Liver (tissue), 9 donors: ENCODE measurements around the gene CDH19. TPM values are rescaled to one million over a fixed set of nuclear protein-coding genes. Genes with fewer than 3 reads are reported as not detected.

Source experiments
- DNase-seq: peaks from one replicate; pipeline ENCODE4 v3.0.0-alpha.2; 2017; ENCODE audit warnings: low spot score
- H3K27ac ChIP-seq, 2 donors: one replicate each; pipeline ENCODE4 v1.7.0; 2013; ENCODE audit warnings: inconsistent platforms in 2 of 2, low read length in 2 of 2, control low read depth in 1 of 2, low read depth in 1 of 2, mild to moderate bottlenecking in 1 of 2
- H3K27me3 ChIP-seq, 4 donors: one replicate each; pipeline versions ENCODE4 v1.6.1 to v1.7.0; 2013; ENCODE audit warnings: low read length in 3 of 4, inconsistent platforms in 1 of 4, mild to moderate bottlenecking in 1 of 4, moderate library complexity in 1 of 4; ENCODE audit not compliant: control insufficient read depth in 4 of 4, insufficient read depth in 4 of 4
- H3K36me3 ChIP-seq, 4 donors: one replicate each; pipeline versions ENCODE4 v1.6.1 to v1.7.0; 2013; ENCODE audit warnings: low read length in 3 of 4, mild to moderate bottlenecking in 3 of 4, low read depth in 1 of 4, moderate library complexity in 1 of 4; ENCODE audit not compliant: control insufficient read depth in 4 of 4, insufficient read depth in 3 of 4
- H3K4me1 ChIP-seq, 4 donors: one replicate each; pipeline versions ENCODE4 v1.6.1 to v1.7.0; 2013; ENCODE audit warnings: low read length in 3 of 4, mild to moderate bottlenecking in 3 of 4, moderate library complexity in 1 of 4; ENCODE audit not compliant: control insufficient read depth in 4 of 4, insufficient read depth in 4 of 4
- H3K4me3 ChIP-seq, 3 donors: one replicate each; pipeline versions ENCODE4 v1.6.1 to v1.7.0; 2013; ENCODE audit warnings: low read length in 3 of 3, control low read depth in 1 of 3, low read depth in 1 of 3, mild to moderate bottlenecking in 1 of 3
- H3K9ac ChIP-seq, 2 donors: one replicate each; pipeline ENCODE4 v1.7.0; 2013; ENCODE audit warnings: low read length in 2 of 2, mild to moderate bottlenecking in 2 of 2, moderate library complexity in 2 of 2, control low read depth in 1 of 2, low read depth in 1 of 2
- H3K9me3 ChIP-seq, 4 donors: one replicate each; pipeline versions ENCODE4 v1.6.1 to v1.7.0; 2013; ENCODE audit warnings: low read length in 3 of 4; ENCODE audit not compliant: control insufficient read depth in 4 of 4
- ATF3 ChIP-seq: IDR thresholded peaks from 2 replicates; pipeline ENCODE4 v1.6.1; 2016; ENCODE audit warnings: antibody characterized with exemption
- CTCF ChIP-seq: fragments of 150-350 bp; IDR thresholded peaks from 2 replicates; pipeline ENCODE4 v1.5.1; 2017; ENCODE audit warnings: improper control_type of control experiment, low read depth, low read length; ENCODE audit not compliant: missing input control
- EGR1 ChIP-seq, 2 donors: IDR thresholded peaks; 2 replicates each; pipeline ENCODE4 v1.6.1; 2016 to 2018; ENCODE audit warnings: antibody characterized with exemption in 2 of 2, low read depth in 2 of 2
- FOXA1 ChIP-seq: IDR thresholded peaks from 2 replicates; pipeline ENCODE4 v1.6.1; 2016; ENCODE audit warnings: antibody characterized with exemption
- FOXA2 ChIP-seq: IDR thresholded peaks from 2 replicates; pipeline ENCODE4 v1.6.1; 2016; ENCODE audit warnings: antibody characterized with exemption
- GABPA ChIP-seq, 2 donors: IDR thresholded peaks in 1 of 2; conservative IDR thresholded peaks in 1 of 2; 2 replicates each; pipeline ENCODE4 v1.6.1; 2016; ENCODE audit warnings: antibody characterized with exemption in 2 of 2, mild to moderate bottlenecking in 1 of 2, moderate library complexity in 1 of 2
- HNF4A ChIP-seq, 2 donors: conservative IDR thresholded peaks; 2 replicates each; pipeline ENCODE4 v1.6.1; 2016; ENCODE audit warnings: antibody characterized with exemption in 2 of 2, mild to moderate bottlenecking in 2 of 2
- HNF4G ChIP-seq: IDR thresholded peaks from 2 replicates; pipeline ENCODE4 v1.6.1; 2016; ENCODE audit warnings: antibody characterized with exemption
- JUND ChIP-seq, 2 donors: IDR thresholded peaks; 2 replicates each; pipeline ENCODE4 v1.6.1; 2016; ENCODE audit warnings: antibody characterized with exemption in 2 of 2
- MAX ChIP-seq: IDR thresholded peaks from 2 replicates; pipeline ENCODE4 v1.6.1; 2016; ENCODE audit warnings: antibody characterized with exemption
- RAD21 ChIP-seq, 2 donors: IDR thresholded peaks; 2 replicates each; pipeline ENCODE4 v1.6.1; 2016; ENCODE audit warnings: antibody characterized with exemption in 2 of 2, mild to moderate bottlenecking in 2 of 2
- REST ChIP-seq: IDR thresholded peaks from 2 replicates; pipeline ENCODE4 v1.6.1; 2016; ENCODE audit warnings: antibody characterized with exemption, mild to moderate bottlenecking
- SP1 ChIP-seq: IDR thresholded peaks from 2 replicates; pipeline ENCODE4 v1.6.1; 2018; ENCODE audit warnings: antibody characterized with exemption, mild to moderate bottlenecking
- TAF1 ChIP-seq: conservative IDR thresholded peaks from 2 replicates; pipeline ENCODE4 v1.6.1; 2016; ENCODE audit warnings: antibody characterized with exemption, mild to moderate bottlenecking
- YY1 ChIP-seq: IDR thresholded peaks from 2 replicates; pipeline ENCODE4 v1.6.1; 2016; ENCODE audit warnings: antibody characterized with exemption, mild to moderate bottlenecking
- WGBS: extraction: QIAGEN DNeasy Blood & Tissue Kit; methylation state at CpG from one replicate; pipeline ENCODE4 v1.1.7; 2013; 5-methylcytosine and 5-hydroxymethylcytosine counted together
- polyA plus RNA-seq, 2 donors: library from polyadenylated mRNA; stranded (reverse) in 1 of 2; unstranded in 1 of 2; fragments of 200-250 nt in 1 of 2; fragments of >200 nt in 1 of 2; fragmentation: Nextera tagmentation in 1 of 2; extraction: Ambion mirVana in 1 of 2; gene quantifications; one replicate each; pipeline versions ENCODE4 v1.2.1 to v1.2.3, GENCODE V29; 2013 to 2015
- total RNA-seq, 2 donors: library from RNA; depleted of rRNA; stranded (reverse); fragments of >200 nt; gene quantifications; one replicate each; pipeline ENCODE4 v1.2.3, GENCODE V29; 2014
- donor health status: healthy.
- donor health status: healthy.
- donor health status: healthy.
- donor health status: healthy.
- donor health status: healthy.

CDH19 gene
- total and polyA plus RNA-seq, 4 donors, result 0.65 to 8.0 (median 1.5) TPM

- WGBS, result 89% methylated on average over 1 of the region's 1 CpG
- Histone ChIP-seq H3K9ac (no peak overlapping the region), H3K4me3 (no peak overlapping the region), H3K36me3 (no peaks in the 10 kb centered on the region), H3K4me1 (no peaks in the 10 kb centered on the region), H3K27me3 (no peaks in the 10 kb centered on the region), H3K27ac (no peak overlapping the region), H3K9me3 (no peaks in the 10 kb centered on the region)
- no peak for DNase-seq
- TF ChIP-seq RAD21 (IDR thresholded peaks at IDR 0.05) (no peak), FOXA1 (no peak), REST (no peak), HNF4G (no peak), YY1 (no peak), MAX (no peak), HNF4A (conservative IDR thresholded peaks at IDR 0.05) (no peak), ATF3 (no peak), TAF1 (no peak), SP1 (no peak), JUND (IDR thresholded peaks at IDR 0.05) (no peak)
Measured at GRCh38 chr18:66553824-66554223, 50.1 kb downstream of the CDH19 start.

- DNase-seq, result no peak
- 91% methylated on average over 3 of the region's 3 CpGs for WGBS
- Histone ChIP-seq H3K4me1 (no peaks in the 10 kb centered on the region), H3K9me3 (no peaks in the 10 kb centered on the region), H3K27ac (no peak overlapping the region), H3K36me3 (no peaks in the 10 kb centered on the region), H3K9ac (no peak overlapping the region), H3K27me3 (no peaks in the 10 kb centered on the region), H3K4me3 (no peak overlapping the region)
- TF ChIP-seq JUND (IDR thresholded peaks at IDR 0.05) (no peak), CTCF (no peak), HNF4A (conservative IDR thresholded peaks at IDR 0.05) (no peak), GABPA (IDR thresholded peaks at IDR 0.05 in 1 of 2, conservative IDR thresholded peaks at IDR 0.05 in 1 of 2) (no peak), FOXA2 (no peak), MAX (no peak), ATF3 (no peak), EGR1 (IDR thresholded peaks at IDR 0.05; ENCODE audit: low read depth in 2 of 2) (no peak), RAD21 (IDR thresholded peaks at IDR 0.05) (no peak)
Measured at GRCh38 chr18:66550366-66550765, 53.5 kb downstream of the CDH19 start.
